CD4-positive, alpha-beta T cell (primary cell): ENCODE measurements around the gene PCDH18. TPM values are rescaled to one million over a fixed set of nuclear protein-coding genes. Genes with fewer than 3 reads are reported as not detected.
"Not testable (repeated sequence)": the region's sequence is repeated elsewhere in the genome, so short reads cannot be mapped to it uniquely, and the experiment has no call there.

ENCODE experiments used
- ATAC-seq: fragments of 200-7000 bp; cut with Tn5 transposase; one replicate; pipeline ENCODE4 v1.10.0; 2022; ENCODE audit warnings: mild to moderate bottlenecking; ENCODE audit not compliant: poor library complexity
- CTCF ChIA-PET: fragments of 350-600 bp; sonication (Branson Sonifier 250); formaldehyde crosslinking; loops from one replicate; lab custom pipeline; 2021; ENCODE audit warnings: antibody characterized with exemption, inconsistent platforms; lab: Charles Lee
- POLR2A ChIA-PET: fragments of 350-600 bp; sonication (Branson Sonifier 250); formaldehyde crosslinking; loops from one replicate; lab custom pipeline; 2021; ENCODE audit warnings: antibody characterized with exemption, inconsistent platforms; lab: Charles Lee
- DNase-seq, 14 experiments: peaks; one replicate each; pipeline ENCODE4 v3.0.0-alpha.2; 2013 to 2020; ENCODE audit warnings: mixed read lengths in 2 of 14
- H3K27ac ChIP-seq, 2 donors: one replicate each; pipeline versions ENCODE4 v1.5.1 to v1.7.0; 2013; ENCODE audit warnings: low read length in 2 of 2, low read depth in 1 of 2, mild to moderate bottlenecking in 1 of 2
- H3K27me3 ChIP-seq, 2 experiments: 1 replicate in 1 of 2; 2 replicates in 1 of 2; pipeline versions ENCODE4 v1.6.1 to v1.7.0; 2013; ENCODE audit warnings: low read length in 2 of 2, control low read depth in 1 of 2, mild to moderate bottlenecking in 1 of 2, moderate library complexity in 1 of 2; ENCODE audit not compliant: insufficient read depth in 2 of 2, control insufficient read depth in 1 of 2
- H3K36me3 ChIP-seq: one replicate; pipeline ENCODE4 v1.6.1; 2013; ENCODE audit warnings: low read length, control low read depth; ENCODE audit not compliant: insufficient read depth
- H3K4me1 ChIP-seq: one replicate; pipeline ENCODE4 v1.6.1; 2013; ENCODE audit warnings: low read length, control low read depth; ENCODE audit not compliant: insufficient read depth
- H3K4me3 ChIP-seq: one replicate; pipeline ENCODE4 v1.5.1; 2013; ENCODE audit warnings: mild to moderate bottlenecking, low read length, moderate library complexity
- H3K9me3 ChIP-seq, 2 experiments: 1 replicate in 1 of 2; 2 replicates in 1 of 2; pipeline versions ENCODE4 v1.6.1 to v1.7.0; 2013; ENCODE audit warnings: low read length in 2 of 2, mild to moderate bottlenecking in 2 of 2, control low read depth in 1 of 2, moderate library complexity in 1 of 2; ENCODE audit not compliant: control insufficient read depth in 1 of 2, insufficient read depth in 1 of 2
- H3K27ac Mint-ChIP-seq: one replicate; pipeline ENCODE4 v1.8.0; 2020; ENCODE audit warnings: mixed read lengths
- H3K27me3 Mint-ChIP-seq: one replicate; pipeline ENCODE4 v1.8.0; 2021; ENCODE audit warnings: mixed read lengths
- H3K36me3 Mint-ChIP-seq: one replicate; pipeline ENCODE4 v1.8.0; 2021; ENCODE audit warnings: low read depth, mixed read lengths
- H3K4me1 Mint-ChIP-seq: one replicate; pipeline ENCODE4 v1.8.0; 2021; ENCODE audit warnings: low read depth, mixed read lengths
- H3K4me3 Mint-ChIP-seq: one replicate; pipeline ENCODE4 v1.8.0; 2020; ENCODE audit warnings: mild to moderate bottlenecking, mixed read lengths
- H3K9me3 Mint-ChIP-seq: one replicate; pipeline ENCODE4 v1.8.0; 2020; ENCODE audit warnings: mixed read lengths
- CTCF ChIP-seq: fragments of 200-600 bp; IDR thresholded peaks from one replicate; pipeline ENCODE4 v1.8.0; 2022; ENCODE audit warnings: antibody characterized with exemption, mild to moderate bottlenecking
- intact Hi-C, 2 experiments: fragments of 100-400 bp; cut with DNase I in 1 of 2; cut with micrococcal nuclease in 1 of 2; formaldehyde crosslinking; loops; one replicate each; pipeline versions ENCODE4 v1.15.1 to v1.9.0; 2023 to 2025; cut with DNase I, micrococcal nuclease
- total RNA-seq, 174 experiments: library from RNA in 2 of 174; stranded (reverse) in 2 of 174; gene quantifications; one replicate each; pipeline ENCODE4 v1.2.3 and lab custom pipeline; 2021 to 2026

PCDH18 gene
- total RNA-seq, 2 experiments from 2014 or later = not detected

GRCh38 chr4:137495578-137495977, 36.7 kb downstream of the PCDH18 start:
- TF ChIP-seq CTCF = no peak
- H3K27me3 ChIP-seq = no peaks in the 10 kb centered on the region
- CTCF ChIA-PET = no interaction called here
- no peak overlapping the region for H3K4me3 ChIP-seq
- H3K9me3 ChIP-seq = no peaks in the 10 kb centered on the region
- H3K36me3 ChIP-seq = no peaks in the 10 kb centered on the region
- POLR2A ChIA-PET = no interaction called here
- no peaks in the 10 kb centered on the region for H3K4me1 ChIP-seq
- no peak overlapping the region for H3K27ac ChIP-seq
- intact Hi-C loops = no loop called here
- Mint-ChIP-seq H3K9me3 (peaks cover 4% of the 10 kb centered on the region), H3K27me3 (no peaks in the 10 kb centered on the region), H3K4me1 (no peaks in the 10 kb centered on the region), H3K36me3 (no peaks in the 10 kb centered on the region), H3K27ac (no peak overlapping the region), H3K4me3 (no peak overlapping the region)
- DNase-seq (no peak), ATAC-seq (no peak)

- H3K4me1 ChIP-seq, ATAC-seq, H3K27ac ChIP-seq, H3K4me3 Mint-ChIP-seq, DNase-seq, POLR2A ChIA-PET, H3K27me3 Mint-ChIP-seq, H3K27ac Mint-ChIP-seq, H3K9me3 ChIP-seq, H3K9me3 Mint-ChIP-seq, H3K27me3 ChIP-seq, intact Hi-C loops, H3K36me3 Mint-ChIP-seq, H3K4me1 Mint-ChIP-seq, H3K4me3 ChIP-seq, CTCF ChIA-PET, H3K36me3 ChIP-seq: not testable (repeated sequence)
Measured at GRCh38 chr4:137483313-137483959, 48.9 kb downstream of the PCDH18 start.

DNA sequence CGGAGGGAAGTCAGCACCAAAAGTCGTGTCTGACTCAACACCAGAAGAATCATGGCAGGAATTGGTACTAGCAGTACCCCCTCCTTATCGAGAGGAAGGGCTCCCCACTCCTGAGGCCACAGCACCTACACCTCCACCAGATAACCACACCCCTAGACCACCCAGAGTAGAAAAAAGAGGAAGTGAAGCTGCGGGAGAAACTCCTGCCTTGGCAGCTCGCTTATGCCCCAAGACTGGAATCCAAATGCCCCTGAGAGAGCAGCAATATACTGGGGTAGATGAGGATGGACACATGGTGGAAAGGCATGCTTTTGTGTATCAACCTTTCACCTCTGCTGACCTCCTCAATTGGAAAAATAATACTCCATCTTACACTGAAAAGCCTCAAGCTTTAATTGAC, 52.6 kb downstream of the PCDH18 start:
- H3K9me3 Mint-ChIP-seq, intact Hi-C loops, POLR2A ChIA-PET, H3K27ac ChIP-seq, H3K4me1 Mint-ChIP-seq, H3K27me3 Mint-ChIP-seq, H3K4me3 Mint-ChIP-seq, H3K36me3 Mint-ChIP-seq, H3K9me3 ChIP-seq, H3K27me3 ChIP-seq, H3K4me1 ChIP-seq, CTCF ChIA-PET, H3K4me3 ChIP-seq, DNase-seq, H3K27ac Mint-ChIP-seq, ATAC-seq, H3K36me3 ChIP-seq: not testable (repeated sequence)

DNA sequence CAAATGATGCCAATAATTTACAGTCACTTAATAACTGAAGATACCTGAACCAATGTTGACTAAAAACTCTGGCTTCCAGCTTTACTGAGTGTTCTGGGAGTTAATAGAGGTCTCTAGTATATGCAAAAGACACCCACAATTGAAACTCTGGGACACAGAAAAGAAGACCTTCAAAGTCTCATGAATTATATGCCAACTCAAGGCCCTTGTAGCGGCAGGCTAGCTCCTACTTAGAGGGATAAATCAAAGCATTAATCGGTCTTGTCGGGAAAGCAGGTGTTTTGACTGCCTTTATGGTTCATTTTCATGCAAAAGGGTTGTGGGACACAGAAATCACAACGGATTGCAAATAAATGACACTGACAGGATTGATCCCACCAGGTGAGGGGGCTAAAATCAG, 55.9 kb downstream of the PCDH18 start:
- H3K27me3 Mint-ChIP-seq = no peaks in the 10 kb centered on the region
- H3K4me3 ChIP-seq = no peak overlapping the region
- no peak overlapping the region for H3K27ac ChIP-seq
- H3K36me3 Mint-ChIP-seq = no peaks in the 10 kb centered on the region
- H3K27me3 ChIP-seq = no peaks in the 10 kb centered on the region
- intact Hi-C loops = no loop called here
- no peaks in the 10 kb centered on the region for H3K9me3 Mint-ChIP-seq
- ChIA-PET POLR2A (no interaction called here), CTCF (no interaction called here)
- H3K9me3 ChIP-seq = peaks cover 0 to 5% of the 10 kb centered on the region in 2 experiments
- no peak for ATAC-seq
- no peaks in the 10 kb centered on the region for H3K4me1 Mint-ChIP-seq
- no peak for DNase-seq
- no peak overlapping the region for H3K4me3 Mint-ChIP-seq
- H3K36me3 ChIP-seq = no peaks in the 10 kb centered on the region
- H3K4me1 ChIP-seq = no peaks in the 10 kb centered on the region
- no peak for TF ChIP-seq CTCF
- H3K27ac Mint-ChIP-seq = no peak overlapping the region
